HG02981 (cell line): ENCODE data around the gene DCLK1.
A peak's percentile ranks its signal among the peaks of the same experiment; 100 is the strongest.

Experiments used
- ATAC-seq: cut with Tn5 transposase; IDR thresholded peaks from one replicate; pipeline ENCODE4 v1.9.1; 2021; ENCODE audit warnings: mild to moderate bottlenecking, moderate library complexity; ENCODE audit not compliant: unreplicated experiment

DCLK1 gene

GRCh38 chr13:35722458-35723052 lies 408.6 kb downstream of the DCLK1 start:
- ATAC-seq = no peak

- peak; percentile 47 for ATAC-seq
Observed at GRCh38 chr13:35720690-35721554, 410.3 kb downstream of the DCLK1 start.

GRCh38 chr13:35720290-35720689 lies 410.9 kb downstream of the DCLK1 start:
- no peak for ATAC-seq
